Epithelial cell of esophagus (primary cell): ENCODE measurements around the gene SMCO2.

Experiments
- DNase-seq: peaks from one replicate; pipeline ENCODE4 v3.0.0; 2010; ENCODE audit warnings: low read depth
- H3K4me3 ChIP-seq: 2 replicates; pipeline ENCODE4 v1.5.1; 2011; ENCODE audit warnings: mild to moderate bottlenecking, low read length, control low read depth
- CTCF ChIP-seq: IDR thresholded peaks from 2 replicates; pipeline ENCODE4 v1.5.1; 2011; ENCODE audit warnings: low read depth, mild to moderate bottlenecking, low read length, control low read depth, inconsistent platforms; ENCODE audit not compliant: insufficient read depth; ENCODE audit errors: missing control alignments

The SMCO2 gene

DNA sequence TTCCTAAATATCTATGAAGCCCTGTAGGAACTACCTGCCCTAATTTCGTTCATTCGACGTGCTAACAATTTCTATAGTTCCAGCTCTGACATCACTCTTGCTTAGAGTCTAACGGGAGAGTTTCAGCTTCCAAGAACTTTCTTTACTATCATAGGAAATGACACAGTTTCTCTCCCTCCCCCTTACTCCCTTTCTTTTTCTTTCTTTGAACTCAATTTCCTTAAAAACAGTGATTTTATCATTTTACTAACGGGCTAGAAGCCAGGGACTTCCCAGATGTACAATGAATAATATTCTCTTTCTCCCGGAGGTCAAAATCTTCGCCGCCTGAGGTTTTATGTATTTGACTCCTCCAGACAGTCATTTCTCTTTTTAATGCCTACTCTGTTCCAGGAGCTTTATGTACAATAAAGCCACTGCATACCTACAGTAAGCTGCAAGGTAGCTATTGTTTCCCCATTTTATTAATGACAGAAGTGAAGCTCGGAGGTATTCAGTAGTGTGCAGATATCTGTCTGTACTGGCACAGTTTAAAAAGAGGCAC is 15.7 kb downstream of the SMCO2 start:
- peak; percentile 7 for DNase-seq
- TF ChIP-seq CTCF, result no peak

GRCh38 chr12:27462851-27463250 is 16.3 kb downstream of the SMCO2 start:
- H3K4me3 ChIP-seq, result no peak overlapping the region
- no peak for TF ChIP-seq CTCF
- no peak for DNase-seq

More for the DNA sequence above, 15.7 kb downstream of the SMCO2 start:
- no peak overlapping the region for H3K4me3 ChIP-seq

DNA sequence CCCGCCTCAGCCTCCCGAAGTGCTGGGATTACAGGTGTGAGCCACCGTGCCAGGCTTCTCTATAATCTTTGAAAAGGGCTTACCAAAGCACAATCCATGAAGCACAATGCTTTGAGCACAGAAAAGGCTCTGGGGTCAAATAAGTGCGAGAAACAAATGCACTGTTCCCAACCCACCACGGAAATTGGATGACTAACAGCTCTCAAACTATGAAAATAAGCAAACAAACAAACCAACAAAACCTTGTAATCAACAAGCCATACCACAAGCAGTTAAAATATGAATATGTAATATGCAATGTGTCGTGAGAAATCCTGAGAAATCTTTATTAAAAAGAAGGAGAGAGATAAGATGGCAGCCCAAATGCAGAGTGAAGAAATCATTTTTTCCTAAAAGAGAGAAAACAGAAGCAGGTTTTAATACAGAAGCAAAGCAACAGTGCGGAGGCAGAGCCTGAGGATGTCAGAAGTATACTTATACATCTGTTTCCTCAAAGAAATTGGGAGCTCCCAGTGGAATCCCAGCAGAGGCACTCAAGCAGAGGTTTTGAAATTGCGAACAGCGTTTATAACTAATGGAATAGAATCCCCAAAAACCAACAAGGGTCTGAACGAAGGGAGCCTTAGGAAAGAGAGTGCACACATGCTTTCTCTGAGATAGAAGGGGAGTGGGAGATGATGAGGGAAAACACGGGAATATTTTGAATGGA is 17.1 kb downstream of the SMCO2 start:
- no peak for DNase-seq
- TF ChIP-seq CTCF, result no peak
- no peak overlapping the region for H3K4me3 ChIP-seq

DNA sequence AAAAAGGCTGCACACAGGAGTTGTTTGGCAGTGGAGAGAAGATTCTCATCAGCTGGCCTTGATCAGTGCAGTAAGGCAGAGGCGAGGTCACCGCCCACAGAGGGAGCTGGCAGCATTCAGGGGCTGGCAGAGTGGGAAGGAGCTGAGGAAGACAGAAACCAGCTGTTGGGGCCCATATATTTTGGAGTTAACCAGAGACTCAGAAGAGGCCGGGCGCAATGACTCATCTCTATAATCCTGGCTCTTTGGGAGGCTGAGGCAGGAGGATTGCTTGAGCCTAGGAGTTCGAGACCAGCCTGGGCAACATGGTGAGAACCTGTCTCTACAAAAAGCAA is 17.7 kb downstream of the SMCO2 start:
- no peak for DNase-seq
- H3K4me3 ChIP-seq, result no peak overlapping the region
- TF ChIP-seq CTCF, result no peak

GRCh38 chr12:27467641-27468040 is 21.1 kb downstream of the SMCO2 start:
- TF ChIP-seq CTCF, result no peak
- H3K4me3 ChIP-seq, result no peak overlapping the region
- DNase-seq, result no peak

DNA sequence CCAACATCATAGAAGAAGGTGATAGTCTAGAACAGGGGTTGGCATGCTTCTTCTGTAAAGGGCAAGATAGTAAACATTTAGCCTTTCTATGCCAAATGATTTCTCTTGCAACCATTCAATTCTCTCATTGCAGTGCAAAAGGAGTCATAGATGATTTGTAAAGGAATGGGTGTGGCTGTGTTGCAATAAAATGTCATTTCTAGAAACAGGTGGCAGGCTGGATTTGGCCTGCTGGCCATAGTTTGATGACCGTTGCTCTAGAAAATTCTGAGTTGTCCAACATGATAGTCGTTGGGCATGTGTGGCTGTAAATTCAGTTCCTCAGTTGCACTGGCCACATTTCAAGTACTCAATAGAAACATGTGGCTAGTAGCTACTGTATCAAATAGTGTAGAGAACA is 21.7 kb downstream of the SMCO2 start:
- no peak for TF ChIP-seq CTCF
- DNase-seq, result peak; percentile 31

GRCh38 chr12:27469176-27469736 is 22.7 kb downstream of the SMCO2 start:
- no peak for TF ChIP-seq CTCF

More for the DNA sequence above, 21.7 kb downstream of the SMCO2 start:
- H3K4me3 ChIP-seq, result no peak overlapping the region

More at GRCh38 chr12:27469176-27469736, 22.7 kb downstream of the SMCO2 start:
- DNase-seq, result no peak
- H3K4me3 ChIP-seq, result no peak overlapping the region
